ENCODE results near the gene GJB5. TPM values are rescaled to one million over a fixed set of nuclear protein-coding genes. Genes with fewer than 3 reads are reported as not detected.

The GJB5 gene
- total RNA-seq, 5 donors from 2014 or later (not counting 1 experiment from before 2014, with no cell fraction given), result not detected

Other genes starting within 250 kb of the GJB5 start
- not detected for gene GJB4, start 4.7 kb downstream of the GJB5 start, total RNA-seq
- gene GJB3, start 26.2 kb downstream of the GJB5 start, total RNA-seq, result not detected
- gene GJA4, start 38.0 kb downstream of the GJB5 start, total RNA-seq, result not detected
- gene SMIM12, start 104.7 kb downstream of the GJB5 start, total RNA-seq, result 10 to 100 TPM; 29.8 to 46.7 (median 37.1) TPM
- 1 to 10 TPM in 1 of 5 donors, under 1 TPM in 4; 0.78 to 1.6 (median 0.99) TPM for gene DLGAP3, start 174.6 kb downstream of the GJB5 start, total RNA-seq
- gene TMEM35B, start 230.3 kb downstream of the GJB5 start, total RNA-seq, result 10 to 100 TPM; 12.4 to 51.6 (median 41.8) TPM

All from T-cell (primary cell).